ENCODE measurements around the gene ARMCX5.

ARMCX5 gene

GRCh38 chrX:102599084-102599950, at the start of gene ARMCX5:
Gene ARMCX5 (plus strand): TSS chrX:102599515. CDS start chrX:102602142, 2,627 bp downstream.
- peak; percentile 74 for DNase-seq

- no peak for DNase-seq
Measured at GRCh38 chrX:102558607-102559006, 40.7 kb upstream of the ARMCX5 start.

DNA sequence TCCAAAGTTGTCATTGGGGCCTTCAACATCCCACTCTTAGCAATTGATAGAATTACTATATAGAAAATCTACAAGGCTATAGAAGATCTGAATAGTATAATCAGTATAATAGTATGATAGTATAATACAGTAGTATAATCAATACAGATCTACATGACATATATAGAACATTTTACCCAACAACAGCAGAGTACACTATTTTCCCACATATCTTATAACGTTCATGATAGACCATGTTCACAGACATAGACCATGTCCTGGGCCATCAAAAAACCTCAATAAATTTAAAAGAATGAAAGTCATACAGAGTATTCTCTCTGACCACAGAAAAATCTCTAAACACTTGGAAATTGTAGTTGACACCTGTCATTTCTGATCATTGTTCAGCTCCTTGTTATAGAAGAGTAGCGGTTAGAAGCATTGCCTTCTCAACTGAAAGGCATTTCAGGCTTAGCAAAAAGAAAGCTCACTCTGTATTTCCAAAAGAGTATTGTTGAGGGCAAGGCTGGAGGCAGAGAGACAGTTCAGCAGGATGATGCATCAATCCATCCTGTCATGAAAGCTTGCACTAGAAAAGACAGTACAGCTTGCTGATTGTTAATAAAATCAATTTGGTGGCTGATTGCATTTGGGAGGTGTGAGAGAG, 38.8 kb upstream of the ARMCX5 start:
- DNase-seq = no peak

DNA sequence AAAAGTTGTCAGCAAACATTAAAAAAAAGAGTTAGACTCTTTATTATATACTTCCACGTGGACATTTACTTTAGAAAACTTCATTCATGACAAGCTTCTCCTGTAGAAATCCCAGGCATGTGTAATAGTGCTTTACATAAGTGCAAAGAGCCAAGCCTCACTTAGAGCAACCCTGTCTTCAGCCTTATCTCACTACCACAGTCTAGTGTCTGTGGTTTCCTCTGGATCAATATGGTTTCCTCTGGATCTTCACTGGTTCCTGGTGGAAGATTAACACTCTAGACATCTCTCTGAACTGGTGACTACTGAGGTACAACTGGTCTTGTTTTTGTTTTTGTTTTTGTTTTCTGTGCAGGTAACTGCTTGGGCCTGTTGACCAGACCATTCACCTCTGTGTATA, 18.4 kb upstream of the ARMCX5 start:
- DNase-seq = peak; percentile 27

- DNase-seq = no peak
Measured at GRCh38 chrX:102593367-102593766, 5.9 kb upstream of the ARMCX5 start.

DNA sequence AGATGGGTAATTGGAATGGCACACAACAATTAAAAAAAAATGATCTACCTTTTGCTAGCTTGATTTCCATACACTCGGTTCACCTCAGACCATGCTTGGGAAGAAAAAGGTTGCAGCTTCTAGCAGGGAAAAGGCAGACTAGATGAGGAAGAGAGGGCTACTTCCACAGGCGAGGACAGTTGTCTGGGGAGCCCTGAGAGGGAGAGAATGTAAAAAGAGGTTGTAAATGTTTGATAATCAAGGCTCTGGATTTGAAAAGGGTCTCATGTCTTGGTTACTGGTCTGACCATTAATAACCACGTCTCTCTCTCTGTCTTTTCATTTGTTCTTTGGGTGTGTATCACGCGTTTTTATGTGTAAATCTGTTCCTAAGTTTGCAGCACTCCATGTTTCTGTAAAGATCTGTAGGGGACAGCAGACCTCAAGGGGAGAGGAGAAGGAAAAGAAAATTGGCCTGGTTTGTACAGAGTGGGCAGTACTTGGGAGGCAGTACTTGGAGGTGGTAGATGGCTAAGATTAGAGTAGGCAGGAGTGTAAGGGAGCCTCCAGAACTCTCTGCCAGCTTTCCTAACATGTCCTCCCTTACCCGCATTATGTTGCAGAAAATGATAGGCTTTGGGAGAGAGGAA, 750 bp downstream of the ARMCX5 start:
- DNase-seq = no peak

GRCh38 chrX:102604327-102604726, 5.0 kb downstream of the ARMCX5 start:
- no peak for DNase-seq

DNA sequence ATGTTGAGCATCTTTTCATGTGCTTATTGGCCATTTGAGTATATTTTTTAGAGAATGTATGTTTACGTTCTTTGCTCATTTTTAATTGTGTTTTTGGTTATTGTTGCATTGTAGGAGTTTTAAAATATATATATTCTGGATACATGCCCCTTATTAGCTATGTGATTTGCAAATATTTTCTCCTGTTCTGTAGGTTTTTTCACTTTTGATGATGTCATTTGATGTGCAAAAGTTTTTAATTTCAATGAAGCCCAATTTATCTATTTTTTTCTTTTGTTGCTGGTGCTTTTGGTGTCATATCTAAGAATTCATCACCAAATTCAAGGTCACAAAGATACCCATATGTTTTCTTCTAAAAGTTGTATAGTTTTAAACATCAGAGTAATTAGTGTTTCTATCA, 6.8 kb downstream of the ARMCX5 start:
- no peak for DNase-seq

- no peak for DNase-seq
Measured at GRCh38 chrX:102610905-102611304, 11.6 kb downstream of the ARMCX5 start.

GRCh38 chrX:102624105-102624504, 24.8 kb downstream of the ARMCX5 start:
- DNase-seq = no peak

GRCh38 chrX:102627640-102628039, 28.3 kb downstream of the ARMCX5 start:
- no peak for DNase-seq

DNA sequence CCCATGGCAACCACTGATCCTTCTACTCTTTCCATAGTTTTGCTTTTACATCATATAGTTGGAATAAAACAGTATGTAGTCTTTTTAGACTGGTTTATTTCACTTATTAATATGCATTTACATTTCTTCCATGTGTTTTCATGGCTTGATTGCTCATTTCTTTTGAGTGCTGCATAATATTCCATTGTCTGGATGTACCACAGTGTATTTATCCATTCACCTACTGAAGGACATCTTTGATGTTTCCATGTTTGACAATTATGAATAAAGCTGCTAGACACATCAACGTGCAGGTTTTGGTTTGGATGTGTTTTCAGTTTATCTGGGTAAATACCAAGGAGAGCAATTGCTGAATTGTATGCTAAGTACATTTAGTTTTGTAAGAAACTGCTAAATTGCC, 38.2 kb downstream of the ARMCX5 start:
- no peak for DNase-seq

- DNase-seq = no peak
Measured at GRCh38 chrX:102650903-102651241, 51.6 kb downstream of the ARMCX5 start.

- DNase-seq = no peak
Measured at GRCh38 chrX:102651242-102652011, 52.1 kb downstream of the ARMCX5 start, which contains the start of gene GPRASP1. Gene GPRASP1 (plus strand): TSS chrX:102651483. CDS start chrX:102653914, 2,431 bp downstream.

- no peak for DNase-seq
Measured at GRCh38 chrX:102652031-102652688, 52.8 kb downstream of the ARMCX5 start.
